ENCODE results near the gene TMEM17. TPM values are rescaled to one million over a fixed set of nuclear protein-coding genes. Genes with fewer than 3 reads are reported as not detected.

TMEM17 gene
- total and polyA plus RNA-seq, 2 donors (not counting 1 experiment from before 2014, with no cell fraction given) = 2.5 to 4.9 TPM

- H3K4me1 ChIP-seq (ENCODE audit: control insufficient read depth, extremely low read depth, insufficient read depth, low read length) = no peaks in the 10 kb centered on the region
- no peak overlapping the region for H2AFZ ChIP-seq (ENCODE audit: low read length)
- H3K36me3 ChIP-seq (ENCODE audit: control insufficient read depth, insufficient read depth, low read length) = no peaks in the 10 kb centered on the region
- H3K9ac ChIP-seq (ENCODE audit: insufficient read depth, low read length) = no peak overlapping the region
- no peak overlapping the region for H3K4me3 ChIP-seq (replicated peaks in 1 of 4; ENCODE audit: control extremely low read depth in 1 of 4, insufficient read depth in 1 of 4, low read depth in 3 of 4, low read length in 4 of 4)
- TF ChIP-seq EZH2 (IDR thresholded peaks at IDR 0.05; ENCODE audit: low read length, missing control alignments) = no peak
- TF ChIP-seq, protein P1, sequence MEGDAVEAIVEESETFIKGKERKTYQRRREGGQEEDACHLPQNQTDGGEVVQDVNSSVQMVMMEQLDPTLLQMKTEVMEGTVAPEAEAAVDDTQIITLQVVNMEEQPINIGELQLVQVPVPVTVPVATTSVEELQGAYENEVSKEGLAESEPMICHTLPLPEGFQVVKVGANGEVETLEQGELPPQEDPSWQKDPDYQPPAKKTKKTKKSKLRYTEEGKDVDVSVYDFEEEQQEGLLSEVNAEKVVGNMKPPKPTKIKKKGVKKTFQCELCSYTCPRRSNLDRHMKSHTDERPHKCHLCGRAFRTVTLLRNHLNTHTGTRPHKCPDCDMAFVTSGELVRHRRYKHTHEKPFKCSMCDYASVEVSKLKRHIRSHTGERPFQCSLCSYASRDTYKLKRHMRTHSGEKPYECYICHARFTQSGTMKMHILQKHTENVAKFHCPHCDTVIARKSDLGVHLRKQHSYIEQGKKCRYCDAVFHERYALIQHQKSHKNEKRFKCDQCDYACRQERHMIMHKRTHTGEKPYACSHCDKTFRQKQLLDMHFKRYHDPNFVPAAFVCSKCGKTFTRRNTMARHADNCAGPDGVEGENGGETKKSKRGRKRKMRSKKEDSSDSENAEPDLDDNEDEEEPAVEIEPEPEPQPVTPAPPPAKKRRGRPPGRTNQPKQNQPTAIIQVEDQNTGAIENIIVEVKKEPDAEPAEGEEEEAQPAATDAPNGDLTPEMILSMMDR (conservative IDR thresholded peaks at IDR 0.05 in 1 of 2, IDR thresholded peaks at IDR 0.05 in 1 of 2; ENCODE audit: low read depth in 1 of 2, low read length in 2 of 2) = no peak
- H3K27me3 ChIP-seq (ENCODE audit: control insufficient read depth, insufficient read depth, low read length) = no peaks in the 10 kb centered on the region
- H4K20me1 ChIP-seq (ENCODE audit: control insufficient read depth, extremely low read depth, insufficient read depth, low read length) = no peaks in the 10 kb centered on the region
- no peak overlapping the region for H3K4me2 ChIP-seq (ENCODE audit: extremely low read depth, insufficient read depth, low read length)
- H3K9me3 ChIP-seq (ENCODE audit: control insufficient read depth, insufficient read depth, low read depth, low read length) = no peaks in the 10 kb centered on the region
- no peak for DNase-seq (ENCODE audit: low read depth in 2 of 2)
- H3K79me2 ChIP-seq (ENCODE audit: control insufficient read depth, insufficient read depth, low read length) = no peaks in the 10 kb centered on the region
- H3K27ac ChIP-seq (ENCODE audit: insufficient read depth, low read length) = no peak overlapping the region
Observed at GRCh38 chr2:62492048-62492447, 13.9 kb downstream of the TMEM17 start.

- Histone ChIP-seq H3K27ac (ENCODE audit: insufficient read depth, low read length) (no peak overlapping the region), H3K9ac (ENCODE audit: insufficient read depth, low read length) (no peak overlapping the region), H2AFZ (ENCODE audit: low read length) (no peak overlapping the region), H3K36me3 (ENCODE audit: control insufficient read depth, insufficient read depth, low read length) (no peaks in the 10 kb centered on the region), H3K4me1 (ENCODE audit: control insufficient read depth, extremely low read depth, insufficient read depth, low read length) (peaks cover 2% of the 10 kb centered on the region), H3K9me3 (ENCODE audit: control insufficient read depth, insufficient read depth, low read depth, low read length) (no peaks in the 10 kb centered on the region), H4K20me1 (ENCODE audit: control insufficient read depth, extremely low read depth, insufficient read depth, low read length) (no peaks in the 10 kb centered on the region), H3K4me2 (ENCODE audit: extremely low read depth, insufficient read depth, low read length) (no peak overlapping the region), H3K4me3 (replicated peaks in 1 of 4; ENCODE audit: control extremely low read depth in 1 of 4, insufficient read depth in 1 of 4, low read depth in 3 of 4, low read length in 4 of 4) (no peak overlapping the region), H3K79me2 (ENCODE audit: control insufficient read depth, insufficient read depth, low read length) (no peaks in the 10 kb centered on the region), H3K27me3 (ENCODE audit: control insufficient read depth, insufficient read depth, low read length) (no peaks in the 10 kb centered on the region)
- no peak for TF ChIP-seq EZH2 (IDR thresholded peaks at IDR 0.05; ENCODE audit: low read length, missing control alignments)
- TF ChIP-seq, protein P1 (conservative IDR thresholded peaks at IDR 0.05 in 1 of 2, IDR thresholded peaks at IDR 0.05 in 1 of 2; ENCODE audit: low read depth in 1 of 2, low read length in 2 of 2) = no peak
- no peak for DNase-seq (ENCODE audit: low read depth in 2 of 2)
Observed at GRCh38 chr2:62489702-62490101, 16.3 kb downstream of the TMEM17 start.

GRCh38 chr2:62489162-62489561 lies 16.8 kb downstream of the TMEM17 start:
- peak; percentile 47 to 84 for DNase-seq (ENCODE audit: low read depth in 2 of 2)
- Histone ChIP-seq H3K79me2 (ENCODE audit: control insufficient read depth, insufficient read depth, low read length) (no peaks in the 10 kb centered on the region), H3K4me3 (replicated peaks in 1 of 4; ENCODE audit: control extremely low read depth in 1 of 4, insufficient read depth in 1 of 4, low read depth in 3 of 4, low read length in 4 of 4) (no peak overlapping the region), H3K4me2 (ENCODE audit: extremely low read depth, insufficient read depth, low read length) (no peak overlapping the region), H2AFZ (ENCODE audit: low read length) (no peak overlapping the region), H3K9me3 (ENCODE audit: control insufficient read depth, insufficient read depth, low read depth, low read length) (no peaks in the 10 kb centered on the region), H3K4me1 (ENCODE audit: control insufficient read depth, extremely low read depth, insufficient read depth, low read length) (peaks cover 2% of the 10 kb centered on the region), H3K27me3 (ENCODE audit: control insufficient read depth, insufficient read depth, low read length) (no peaks in the 10 kb centered on the region), H4K20me1 (ENCODE audit: control insufficient read depth, extremely low read depth, insufficient read depth, low read length) (no peaks in the 10 kb centered on the region), H3K9ac (ENCODE audit: insufficient read depth, low read length) (no peak overlapping the region), H3K36me3 (ENCODE audit: control insufficient read depth, insufficient read depth, low read length) (no peaks in the 10 kb centered on the region), H3K27ac (ENCODE audit: insufficient read depth, low read length) (no peak overlapping the region)
- TF ChIP-seq, protein P1 (conservative IDR thresholded peaks at IDR 0.05 in 1 of 2, IDR thresholded peaks at IDR 0.05 in 1 of 2; ENCODE audit: low read depth in 1 of 2, low read length in 2 of 2) = no peak
- no peak for TF ChIP-seq EZH2 (IDR thresholded peaks at IDR 0.05; ENCODE audit: low read length, missing control alignments)

All from fibroblast of lung (primary cell).